HG02759 (cell line): ENCODE results near the gene CHAT.

Experiments used
- ATAC-seq: cut with Tn5 transposase; IDR thresholded peaks from one replicate; pipeline ENCODE4 v1.9.1; 2021; ENCODE audit warnings: mild to moderate bottlenecking, moderate library complexity; ENCODE audit not compliant: unreplicated experiment

CHAT gene

DNA sequence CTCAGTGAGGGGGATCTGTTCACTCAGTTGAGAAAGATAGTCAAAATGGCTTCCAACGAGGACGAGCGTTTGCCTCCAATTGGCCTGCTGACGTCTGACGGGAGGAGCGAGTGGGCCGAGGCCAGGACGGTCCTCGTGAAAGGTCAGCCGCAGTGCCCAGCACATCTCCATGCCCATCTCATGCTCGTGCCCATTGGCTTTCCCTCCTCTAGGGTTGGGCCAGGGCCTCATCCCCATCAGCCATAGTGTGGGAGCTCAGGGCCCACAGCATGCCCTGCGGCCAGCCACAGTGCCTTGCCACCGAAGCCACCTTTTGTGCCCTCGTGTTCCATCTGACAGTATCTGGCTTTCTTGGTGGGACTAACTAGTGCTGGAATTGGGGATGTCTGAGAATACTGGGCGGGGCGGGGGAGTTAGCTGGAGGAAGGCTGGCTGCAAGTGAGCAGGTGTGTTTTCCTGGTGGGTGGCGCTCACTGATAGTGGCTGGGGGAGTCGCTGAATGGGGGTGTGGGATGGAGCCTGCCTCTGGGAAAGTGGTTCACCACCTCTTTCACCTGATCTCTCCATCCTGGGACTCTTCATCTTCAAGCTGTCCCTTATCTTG is 13.9 kb downstream of the CHAT start:
- ATAC-seq = no peak

DNA sequence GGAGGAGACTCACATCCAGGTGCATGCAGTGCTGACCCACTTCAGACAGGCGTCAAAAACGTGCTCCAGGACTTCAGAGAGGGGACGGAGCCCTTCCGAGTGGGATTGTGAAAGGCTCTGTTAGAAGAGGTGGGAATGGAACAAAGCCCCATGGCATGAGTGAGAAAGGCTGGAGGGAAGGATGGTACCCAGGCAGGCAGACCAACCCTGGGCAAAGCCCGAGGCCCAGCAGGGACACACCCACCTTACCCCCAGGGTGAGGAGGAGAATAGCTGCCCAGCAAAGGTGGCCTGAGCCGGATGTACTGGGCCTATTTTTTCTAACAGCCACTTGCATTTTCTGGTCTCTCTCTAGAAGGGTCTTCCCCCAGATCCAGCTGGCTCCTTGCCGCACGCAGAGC is 14.8 kb downstream of the CHAT start:
- no peak for ATAC-seq

DNA sequence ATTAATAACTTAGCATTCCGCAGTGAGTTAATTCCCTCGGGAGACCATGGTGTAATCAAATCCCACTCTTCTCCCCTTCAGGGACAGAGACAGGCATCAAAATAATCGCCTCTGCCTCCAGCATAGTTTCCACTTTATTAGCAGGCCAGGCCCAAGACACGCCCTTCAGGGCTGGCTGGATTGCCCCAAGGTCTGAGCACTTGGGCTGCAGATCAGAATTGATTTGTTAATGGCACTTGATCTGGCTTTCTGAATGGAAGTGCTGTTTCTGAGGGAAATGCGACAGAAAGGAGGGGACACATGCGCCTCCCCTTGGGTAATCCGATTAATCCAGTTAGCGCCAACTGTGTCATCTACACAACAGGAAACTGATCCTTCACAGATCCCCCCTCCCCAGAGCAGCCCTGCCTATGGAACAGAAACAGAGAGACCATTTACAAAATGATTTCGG is 15.6 kb downstream of the CHAT start:
- ATAC-seq = no peak

DNA sequence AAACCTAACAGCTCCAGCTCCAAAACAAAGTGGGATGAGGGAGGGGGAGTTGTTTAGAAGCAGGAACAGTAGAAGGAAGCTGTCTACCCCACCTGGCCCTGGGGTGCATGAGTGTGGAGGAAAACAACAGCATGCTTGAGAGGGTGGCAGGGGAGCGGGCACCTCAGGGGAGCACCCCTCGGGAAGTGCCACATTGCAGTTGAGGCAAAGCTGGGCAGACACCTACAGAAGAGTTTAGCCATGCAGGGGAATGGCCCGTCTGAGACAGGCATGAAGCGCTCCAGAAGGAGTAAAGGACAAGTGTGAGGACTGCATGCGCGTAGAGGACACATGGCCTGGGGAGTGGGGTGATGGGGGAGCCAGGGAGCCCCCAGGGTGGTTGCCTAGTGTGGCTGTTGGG is 18.1 kb downstream of the CHAT start:
- no peak for ATAC-seq

DNA sequence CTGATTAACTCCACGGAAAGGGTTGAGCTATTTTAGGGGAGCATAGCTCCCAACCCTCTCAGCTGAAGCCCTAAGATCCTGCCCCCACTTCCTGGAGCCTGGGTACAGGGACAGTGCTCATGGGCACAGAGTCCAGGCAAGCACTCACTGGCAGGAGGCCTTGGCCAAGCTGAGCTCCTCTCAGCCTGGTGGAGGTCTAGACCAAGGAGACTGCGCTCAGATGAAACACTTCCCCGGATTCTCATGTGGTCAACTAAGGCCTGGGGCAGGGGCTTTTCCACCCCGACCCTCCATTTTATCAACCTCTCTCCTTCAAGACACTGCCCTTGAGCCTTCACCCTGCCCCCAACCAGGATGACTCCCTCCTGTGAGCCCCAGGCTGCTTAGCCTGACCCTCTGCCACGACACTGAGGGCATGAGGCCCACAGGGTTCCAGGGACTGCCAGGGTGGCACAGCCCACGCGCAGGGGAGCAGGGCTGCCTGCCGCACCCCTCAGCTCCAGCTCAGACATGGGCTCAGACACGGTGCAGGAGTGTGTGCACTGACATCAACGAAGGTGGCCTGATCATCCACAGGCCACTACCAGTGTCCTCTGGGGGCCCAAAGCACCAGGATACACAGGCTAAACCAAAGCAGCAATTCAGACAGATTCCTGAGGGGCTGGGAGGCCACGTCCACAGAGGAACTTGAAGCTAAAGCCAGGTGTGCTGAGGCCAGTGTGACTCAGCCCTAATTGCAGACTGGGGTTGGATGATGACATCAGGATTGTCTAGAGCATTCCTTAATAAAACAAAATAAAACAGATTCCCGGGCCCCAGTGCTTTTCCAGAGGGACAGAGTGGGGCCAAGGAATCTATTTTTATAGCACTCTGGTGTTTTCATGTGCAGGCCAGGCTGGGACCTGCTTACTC is 18.8 kb downstream of the CHAT start:
- no peak for ATAC-seq

DNA sequence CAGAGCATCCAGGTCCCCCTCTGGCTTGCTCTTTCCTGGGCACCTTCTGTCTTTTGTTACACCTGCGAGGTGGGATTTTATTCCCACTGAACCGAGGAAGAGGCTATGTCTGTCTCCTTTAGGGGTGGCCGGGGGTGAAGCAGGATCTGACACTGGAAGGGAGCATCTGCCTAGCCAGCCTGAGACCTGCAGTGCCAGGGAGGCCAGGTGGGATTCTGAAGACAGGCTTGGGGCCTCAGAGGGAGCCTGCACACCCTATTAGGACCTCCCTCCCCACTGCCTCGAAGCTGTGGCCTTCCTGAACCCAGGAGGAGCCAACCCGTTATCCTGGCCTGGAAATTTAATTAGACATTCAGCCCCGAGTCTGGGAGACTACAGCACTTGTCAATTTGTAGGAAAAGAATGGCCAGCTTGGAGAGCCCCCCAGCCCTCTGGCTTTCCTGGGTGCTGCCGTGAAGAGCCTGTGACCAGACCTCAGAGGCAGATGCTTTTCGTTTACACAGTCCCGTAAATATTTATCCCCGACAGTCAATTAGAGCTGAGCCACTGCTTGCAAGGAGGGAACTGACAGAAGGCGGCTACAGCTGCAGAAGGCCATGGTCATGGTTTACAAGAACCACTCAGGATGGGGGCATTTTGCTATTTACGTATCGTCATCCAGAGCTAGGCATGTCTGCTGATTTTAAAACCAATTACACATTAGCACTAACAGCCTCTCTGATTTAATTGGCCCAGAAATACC is 19.7 kb downstream of the CHAT start:
- ATAC-seq = no peak

DNA sequence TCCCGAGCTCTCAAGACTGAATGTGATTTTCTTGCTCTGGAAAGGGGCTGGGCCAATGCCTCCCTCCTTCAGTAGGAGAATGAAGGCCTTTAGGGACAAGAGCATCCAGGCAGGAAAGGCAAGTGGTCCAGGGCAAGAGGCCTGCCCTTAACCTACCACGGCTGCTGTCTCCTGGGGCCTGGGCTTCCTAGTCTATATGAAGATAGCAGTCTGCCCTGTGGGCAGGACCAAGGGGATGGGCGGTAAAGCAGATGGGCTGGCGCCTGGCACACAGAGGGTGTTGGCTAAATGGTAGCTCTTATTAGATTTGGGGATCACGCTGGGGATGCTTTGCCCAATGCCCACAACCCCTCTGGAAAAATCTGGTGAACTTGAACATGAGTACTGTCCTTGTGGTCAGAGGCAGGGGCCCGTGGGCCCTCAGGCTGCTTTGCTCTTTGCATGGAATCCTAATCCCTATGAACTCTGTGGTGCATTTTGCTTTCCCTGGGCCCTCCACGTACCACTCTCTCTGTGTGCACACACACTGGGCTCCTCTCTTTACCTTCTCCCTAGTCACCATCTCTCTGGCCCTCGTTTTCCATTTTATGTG is 20.3 kb downstream of the CHAT start:
- ATAC-seq = no peak

DNA sequence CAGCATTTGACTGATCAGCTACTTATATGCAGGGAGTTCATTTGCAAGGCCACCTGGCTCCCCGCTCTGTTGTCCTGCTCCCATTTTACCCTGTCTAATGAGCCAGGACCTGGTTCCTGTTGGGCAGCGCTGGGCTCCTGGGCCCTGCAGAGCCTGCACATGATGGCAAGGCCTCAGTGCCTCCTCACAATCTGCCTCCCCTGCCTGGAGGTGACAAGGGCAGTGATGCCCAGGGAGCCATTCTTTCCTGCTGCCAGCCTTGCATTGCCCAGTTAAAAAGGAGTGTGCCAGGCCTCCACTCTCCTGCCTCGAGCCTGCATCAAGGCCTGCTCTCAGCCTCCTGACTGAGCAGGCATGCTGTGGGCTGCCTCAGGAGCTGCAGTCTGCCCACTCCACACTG is 28.5 kb downstream of the CHAT start:
- ATAC-seq = no peak

DNA sequence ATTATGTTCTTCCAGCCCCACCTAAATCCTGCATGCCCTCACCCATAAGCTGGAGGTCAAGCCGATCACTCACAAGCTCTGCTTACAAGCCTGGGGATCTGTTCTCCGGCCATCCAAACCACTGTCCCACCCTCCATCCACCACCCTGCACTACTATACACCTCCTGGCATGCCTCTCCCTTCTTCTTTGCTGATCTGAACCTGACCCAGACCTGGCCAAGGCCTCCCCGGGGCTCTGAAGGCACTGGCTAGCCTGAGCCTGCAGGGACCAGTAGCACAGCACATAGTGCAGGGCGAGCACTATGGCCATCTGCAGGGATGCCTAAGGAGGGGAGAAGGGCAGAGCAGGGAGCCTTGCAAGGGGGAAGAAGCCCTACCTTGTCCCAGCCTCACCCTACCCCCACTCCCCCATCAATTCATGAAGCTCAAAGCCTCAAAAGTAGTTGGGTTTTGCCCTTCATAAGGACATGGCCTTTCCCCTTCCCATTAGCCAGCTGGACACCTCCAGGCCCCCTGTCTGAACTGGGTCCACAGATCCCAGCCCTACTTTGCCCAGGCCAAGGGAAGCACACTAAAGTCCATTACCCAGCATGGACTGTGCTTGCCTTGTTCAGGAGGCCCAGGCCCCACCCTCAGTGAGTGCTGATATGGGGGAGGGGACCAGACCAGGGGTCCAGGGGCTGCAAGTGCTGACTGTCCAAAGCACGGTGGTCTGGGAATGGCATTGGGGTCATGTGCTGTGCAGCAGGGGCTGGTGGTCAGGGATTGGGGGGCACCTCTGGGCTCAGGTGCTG is 29.6 kb downstream of the CHAT start:
- ATAC-seq = no peak

DNA sequence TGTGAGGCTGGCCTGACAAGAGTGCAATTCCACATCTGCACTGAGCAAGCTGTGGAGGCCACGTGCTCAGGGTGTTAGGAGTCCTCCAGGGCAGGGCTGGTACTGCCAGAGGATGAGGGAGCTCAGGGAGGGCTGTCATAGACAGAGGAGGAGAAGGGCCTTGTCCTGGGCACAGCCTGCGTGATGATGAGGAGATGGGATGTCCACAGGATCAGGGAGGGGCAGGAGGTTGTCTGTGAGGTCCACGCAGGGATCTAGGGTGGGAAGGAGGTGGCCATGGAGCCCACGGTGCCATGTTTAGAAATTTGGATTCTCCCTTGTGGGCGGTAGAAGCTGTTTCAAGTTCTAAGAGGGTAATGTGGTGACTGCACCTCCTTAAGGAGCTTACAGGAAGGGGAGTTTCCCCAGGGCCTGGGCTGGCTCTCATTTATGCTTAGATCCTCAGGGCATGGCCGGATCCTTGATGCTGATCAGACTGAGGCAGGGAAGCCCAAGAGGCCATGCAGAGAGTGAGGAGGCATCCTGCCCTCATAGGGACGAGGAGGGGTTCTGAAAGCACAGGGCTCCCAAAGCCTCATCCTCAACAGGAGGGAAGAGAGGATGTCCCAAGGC is 30.3 kb downstream of the CHAT start:
- no peak for ATAC-seq

DNA sequence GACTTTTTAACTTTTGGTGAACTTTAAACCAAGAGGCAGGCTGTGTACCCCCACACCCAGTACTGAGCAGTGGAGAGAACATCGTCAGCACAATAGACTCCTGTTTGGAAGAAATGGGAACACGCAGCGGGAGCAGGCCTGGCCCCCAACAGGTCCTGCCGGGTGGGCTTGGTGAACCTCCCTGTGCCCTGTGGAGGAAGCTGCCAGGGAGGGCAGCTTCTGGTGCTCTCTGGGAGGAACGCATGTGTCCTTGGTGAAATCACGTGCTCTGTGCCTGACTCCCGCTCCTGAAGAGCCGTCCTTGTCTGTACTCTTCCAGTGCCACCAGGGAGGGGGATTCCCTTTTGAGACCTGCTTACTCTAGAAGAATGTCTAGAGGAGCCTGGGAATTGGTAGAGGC is 31.6 kb downstream of the CHAT start:
- no peak for ATAC-seq

DNA sequence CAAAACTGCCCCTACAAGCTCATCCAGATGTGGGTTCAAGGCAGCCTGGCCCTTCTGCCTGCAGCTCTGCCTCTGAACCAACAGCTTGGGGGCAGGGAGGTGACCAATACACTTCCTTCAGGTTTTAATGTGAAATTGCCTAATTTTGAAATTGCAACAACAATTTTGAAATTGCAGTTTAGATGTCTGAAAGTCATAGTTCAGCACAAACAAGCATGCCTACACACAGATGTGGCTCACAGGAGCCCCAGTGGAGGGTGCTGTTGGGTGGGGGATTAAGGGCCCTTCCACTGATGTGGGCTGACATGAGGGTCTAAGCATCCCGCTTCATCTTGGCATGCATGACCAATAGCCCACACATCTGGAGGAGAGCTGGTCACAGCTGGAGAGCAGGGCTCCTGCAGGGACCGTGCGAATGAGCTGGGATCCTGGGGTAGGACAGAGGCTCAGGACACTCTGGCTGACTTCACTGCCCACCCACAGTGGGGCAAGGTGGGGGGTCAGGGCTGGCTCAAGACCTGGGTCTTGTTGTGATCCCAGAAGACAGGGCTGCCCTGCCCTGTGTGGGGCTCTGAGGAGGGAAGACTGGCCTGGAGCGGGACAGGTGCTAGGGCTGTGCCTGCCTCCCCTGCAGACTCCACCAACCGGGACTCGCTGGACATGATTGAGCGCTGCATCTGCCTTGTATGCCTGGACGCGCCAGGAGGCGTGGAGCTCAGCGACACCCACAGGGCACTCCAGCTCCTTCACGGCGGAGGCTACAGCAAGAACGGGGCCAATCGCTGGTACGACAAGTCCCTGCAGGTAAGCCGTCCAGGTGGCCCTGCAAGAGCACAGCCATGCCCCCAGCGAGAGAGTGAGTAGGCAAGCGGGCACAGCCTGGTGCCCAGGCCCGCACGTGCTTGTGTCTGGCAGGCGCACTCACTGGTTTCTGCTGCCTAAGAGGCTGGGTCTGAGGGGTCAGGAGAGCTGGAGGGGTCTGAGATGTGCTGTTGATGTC is 32.3 kb downstream of the CHAT start:
- no peak for ATAC-seq

DNA sequence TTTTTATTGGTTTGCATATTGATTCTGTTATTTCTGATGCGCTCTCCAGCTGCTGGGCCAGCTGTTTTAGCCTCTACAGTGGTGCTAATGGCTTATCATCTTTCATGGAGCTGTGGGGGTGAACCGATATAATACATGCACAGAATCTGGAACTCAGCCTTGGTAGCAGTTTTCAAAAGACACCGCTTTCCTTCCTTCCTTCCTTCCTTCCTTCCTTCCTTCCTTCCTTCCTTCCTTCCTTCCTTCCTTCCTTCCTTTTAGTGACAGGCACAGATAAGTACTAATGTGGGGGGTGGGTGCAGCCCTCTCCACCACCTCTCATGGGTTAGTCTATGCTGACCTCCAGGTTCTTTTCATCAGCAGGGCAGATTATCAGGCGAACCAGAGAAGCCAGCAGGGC is 33.7 kb downstream of the CHAT start:
- no peak for ATAC-seq

DNA sequence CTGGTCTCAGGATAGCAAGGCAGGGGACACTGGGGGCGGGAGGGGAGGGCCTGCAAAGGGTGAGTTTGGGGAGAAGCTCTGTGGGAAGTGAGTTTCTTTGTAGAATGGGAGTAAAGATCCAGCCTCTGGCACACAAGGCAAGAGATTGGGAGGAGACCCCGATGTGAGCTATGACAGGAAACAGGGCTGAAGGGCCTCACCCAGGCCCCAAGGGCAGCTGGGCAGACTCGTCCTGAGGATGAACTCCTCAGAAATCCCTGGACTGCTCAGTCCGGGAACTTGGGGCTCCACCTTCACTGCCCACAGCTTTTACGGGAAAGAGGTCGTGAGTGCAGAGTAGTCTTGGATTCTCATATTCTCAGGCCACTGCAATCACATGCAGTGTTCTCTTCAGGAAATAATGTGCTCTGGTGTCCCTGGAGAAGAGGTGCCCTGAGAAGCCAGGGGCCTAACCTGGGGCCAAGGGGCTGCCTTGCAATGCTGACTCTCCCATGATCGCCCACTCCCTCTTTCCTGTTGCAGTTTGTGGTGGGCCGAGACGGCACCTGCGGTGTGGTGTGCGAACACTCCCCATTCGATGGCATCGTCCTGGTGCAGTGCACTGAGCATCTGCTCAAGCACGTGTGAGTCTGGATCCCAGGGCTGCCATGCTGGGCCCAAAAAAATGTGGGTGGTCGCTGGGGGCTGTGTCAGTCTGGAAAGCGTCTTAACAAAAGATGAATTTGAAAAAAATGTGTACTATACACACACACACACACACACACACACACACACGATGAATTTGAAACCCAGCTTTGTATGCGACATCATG is 34.4 kb downstream of the CHAT start:
- ATAC-seq = no peak

DNA sequence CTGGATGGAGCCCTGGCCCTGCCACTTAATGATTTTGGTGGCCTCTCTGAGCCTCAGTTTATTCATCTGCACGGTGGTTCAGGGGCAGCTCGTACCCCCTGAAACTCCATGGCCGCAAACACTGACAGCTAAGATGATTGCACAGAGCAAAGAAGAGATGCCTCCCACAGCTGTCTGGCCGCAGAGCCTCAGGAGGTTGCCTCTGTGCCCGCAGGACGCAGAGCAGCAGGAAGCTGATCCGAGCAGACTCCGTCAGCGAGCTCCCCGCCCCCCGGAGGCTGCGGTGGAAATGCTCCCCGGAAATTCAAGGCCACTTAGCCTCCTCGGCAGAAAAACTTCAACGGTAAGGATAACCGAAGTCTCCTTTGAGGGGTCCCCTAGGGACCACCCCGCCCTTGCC is 35.5 kb downstream of the CHAT start:
- ATAC-seq = no peak

DNA sequence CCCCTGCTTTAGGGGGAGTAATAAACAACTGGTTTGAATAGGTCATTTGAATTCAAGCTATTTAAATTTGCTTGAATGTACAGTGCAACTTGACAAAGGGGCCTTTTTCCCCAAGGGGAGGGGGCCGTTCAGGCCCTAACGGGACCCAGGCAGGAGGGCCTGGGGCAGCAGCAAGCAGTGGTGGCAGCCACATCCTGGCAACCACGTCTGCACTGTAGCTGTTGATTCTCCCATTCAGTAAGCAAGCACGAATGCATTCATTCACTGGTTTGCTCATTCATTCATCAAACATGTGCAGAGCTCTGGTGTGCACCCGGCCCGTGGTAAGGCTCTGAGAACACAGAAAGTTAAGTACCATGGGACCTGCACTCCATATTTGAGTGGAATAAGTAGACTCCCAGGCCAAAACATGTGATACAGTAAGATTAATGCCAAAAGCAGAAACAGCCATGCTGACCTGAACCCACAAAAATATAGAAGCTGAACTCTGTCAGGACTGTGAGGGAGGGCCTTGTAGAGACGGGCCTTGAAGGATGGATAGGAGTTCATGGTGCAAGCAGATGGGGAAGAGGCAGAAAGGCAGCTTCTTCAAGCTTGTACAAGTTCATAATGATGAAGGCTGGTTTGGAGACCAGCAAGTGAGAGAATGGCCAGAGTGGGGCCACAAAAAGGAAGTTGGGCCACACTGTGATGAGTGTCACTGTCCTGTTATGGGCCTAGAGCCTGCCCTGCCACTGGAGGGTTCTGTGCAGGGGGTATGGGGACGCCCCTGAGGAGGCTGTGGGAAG is 36.3 kb downstream of the CHAT start:
- no peak for ATAC-seq

DNA sequence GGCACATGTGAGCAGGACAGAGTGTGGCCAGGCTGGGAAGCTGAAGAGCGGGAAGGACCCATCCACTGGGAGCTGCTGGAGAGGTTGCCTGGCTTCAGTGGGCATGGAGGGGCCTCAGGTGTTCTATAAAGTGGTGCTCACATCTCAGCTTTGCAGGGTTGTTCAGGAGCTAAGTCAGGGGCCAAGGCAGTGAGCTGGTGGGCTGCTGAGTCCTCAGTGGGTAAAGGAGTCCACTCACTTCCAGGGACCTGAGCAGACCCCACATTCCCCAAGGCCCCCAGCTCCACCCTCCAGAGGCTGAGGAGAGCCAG is 36.8 kb downstream of the CHAT start:
- no peak for ATAC-seq
